ENCODE results near the gene SMARCB1.
A peak's percentile ranks its signal among the peaks of the same experiment; 100 is the strongest.

GRCh38 chr22:23767673-23768548 lies 18.9 kb upstream of the SMARCB1 start, which contains the start of gene CHCHD10:
- no peak for TF ChIP-seq ESRRG (CRISPR knock-in tag; IDR thresholded peaks at IDR 0.05)
- TF ChIP-seq ARNTL (CRISPR knock-in tag; IDR thresholded peaks at IDR 0.05; ENCODE audit: borderline replicate concordance, low read depth) = no peak
- TF ChIP-seq ZNF8 (CRISPR knock-in tag; IDR thresholded peaks at IDR 0.05) = no peak
- TF ChIP-seq ZFP30 (CRISPR knock-in tag; IDR thresholded peaks at IDR 0.05) = no peak
- no peak for TF ChIP-seq ZNF565 (CRISPR knock-in tag; conservative IDR thresholded peaks at IDR 0.05; ENCODE audit: low read depth)
- TF ChIP-seq CSRNP3 (CRISPR knock-in tag; IDR thresholded peaks at IDR 0.05) = no peak
- no peak for TF ChIP-seq CREB5 (CRISPR knock-in tag; IDR thresholded peaks at IDR 0.05; ENCODE audit: low read depth)
- TF ChIP-seq PPARA (CRISPR knock-in tag; IDR thresholded peaks at IDR 0.05; ENCODE audit: borderline replicate concordance) = no peak
- TF ChIP-seq ZNF70 (CRISPR knock-in tag; IDR thresholded peaks at IDR 0.05) = no peak
- no peak for TF ChIP-seq BACH2 (CRISPR knock-in tag; IDR thresholded peaks at IDR 0.05; ENCODE audit: borderline replicate concordance)
- TF ChIP-seq POU6F1 (CRISPR knock-in tag; IDR thresholded peaks at IDR 0.05; ENCODE audit: borderline replicate concordance, low read depth) = no peak
- TF ChIP-seq PATZ1 (CRISPR knock-in tag; IDR thresholded peaks at IDR 0.05; ENCODE audit: borderline replicate concordance) = no peak
- TF ChIP-seq TSHZ2 (CRISPR knock-in tag; IDR thresholded peaks at IDR 0.05) = 0 out of 2 replicates have a peak, but pooled peaks have one; percentile 20
- TF ChIP-seq ISL1 (CRISPR knock-in tag; IDR thresholded peaks at IDR 0.05) = no peak
